Measurements from ENCODE around the gene STX19. TPM values are rescaled to one million over a fixed set of nuclear protein-coding genes. Genes with fewer than 3 reads are reported as not detected.

STX19 gene
- total and polyA plus RNA-seq, 2 of the 13 experiments (the other 11 are each of a cell fraction or from before 2014, with no cell fraction given): not detected

DNA sequence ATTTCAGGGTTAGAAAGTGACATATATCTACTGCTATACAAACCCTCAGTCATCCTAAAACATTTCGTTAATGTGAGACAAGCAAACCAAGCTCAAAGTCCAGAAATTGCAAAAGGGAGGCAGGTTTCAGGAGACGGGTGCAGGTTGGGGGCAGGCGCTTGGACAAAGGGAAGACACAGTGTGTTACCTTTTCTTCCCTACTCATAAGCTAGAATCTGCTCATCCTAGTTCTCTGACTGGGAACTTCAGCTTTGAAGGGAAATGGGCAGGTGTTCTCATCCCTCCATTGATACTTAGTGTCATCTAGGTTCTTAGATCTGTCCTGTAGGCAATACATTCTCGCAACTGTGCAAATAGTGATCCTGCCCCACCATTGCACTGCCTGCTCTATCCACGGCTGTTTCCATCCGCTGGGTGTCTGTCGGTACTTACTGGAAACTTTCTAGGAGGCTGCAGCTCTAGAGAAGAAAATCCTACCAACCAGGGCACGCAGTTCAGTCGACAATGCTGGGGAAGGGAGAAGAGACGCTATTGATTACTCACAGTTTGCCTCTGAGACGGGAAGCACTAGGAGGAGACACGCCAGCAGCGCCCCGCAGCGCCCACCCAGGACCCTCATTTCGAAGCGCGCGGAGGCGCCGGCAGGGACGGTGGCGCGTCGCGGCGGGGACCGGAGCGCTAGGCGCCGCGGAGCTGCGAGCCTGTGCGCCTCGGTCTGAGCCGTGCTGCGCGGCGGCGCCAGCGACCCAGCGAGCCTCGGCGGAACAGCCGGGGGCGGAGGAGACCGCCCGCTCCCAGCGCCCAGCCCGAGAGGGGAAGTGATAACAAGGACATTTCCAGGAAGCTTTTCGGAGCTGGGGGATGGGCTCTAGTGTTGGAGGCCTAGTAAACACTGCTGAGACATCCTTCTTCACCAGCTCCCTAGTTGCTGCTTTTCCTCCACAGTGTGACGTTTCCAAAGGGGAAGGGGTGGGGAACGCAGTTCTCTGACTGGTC, 55.0 kb downstream of the STX19 start, which contains the start of gene PROS1 (continued):
- TF ChIP-seq, protein P1, sequence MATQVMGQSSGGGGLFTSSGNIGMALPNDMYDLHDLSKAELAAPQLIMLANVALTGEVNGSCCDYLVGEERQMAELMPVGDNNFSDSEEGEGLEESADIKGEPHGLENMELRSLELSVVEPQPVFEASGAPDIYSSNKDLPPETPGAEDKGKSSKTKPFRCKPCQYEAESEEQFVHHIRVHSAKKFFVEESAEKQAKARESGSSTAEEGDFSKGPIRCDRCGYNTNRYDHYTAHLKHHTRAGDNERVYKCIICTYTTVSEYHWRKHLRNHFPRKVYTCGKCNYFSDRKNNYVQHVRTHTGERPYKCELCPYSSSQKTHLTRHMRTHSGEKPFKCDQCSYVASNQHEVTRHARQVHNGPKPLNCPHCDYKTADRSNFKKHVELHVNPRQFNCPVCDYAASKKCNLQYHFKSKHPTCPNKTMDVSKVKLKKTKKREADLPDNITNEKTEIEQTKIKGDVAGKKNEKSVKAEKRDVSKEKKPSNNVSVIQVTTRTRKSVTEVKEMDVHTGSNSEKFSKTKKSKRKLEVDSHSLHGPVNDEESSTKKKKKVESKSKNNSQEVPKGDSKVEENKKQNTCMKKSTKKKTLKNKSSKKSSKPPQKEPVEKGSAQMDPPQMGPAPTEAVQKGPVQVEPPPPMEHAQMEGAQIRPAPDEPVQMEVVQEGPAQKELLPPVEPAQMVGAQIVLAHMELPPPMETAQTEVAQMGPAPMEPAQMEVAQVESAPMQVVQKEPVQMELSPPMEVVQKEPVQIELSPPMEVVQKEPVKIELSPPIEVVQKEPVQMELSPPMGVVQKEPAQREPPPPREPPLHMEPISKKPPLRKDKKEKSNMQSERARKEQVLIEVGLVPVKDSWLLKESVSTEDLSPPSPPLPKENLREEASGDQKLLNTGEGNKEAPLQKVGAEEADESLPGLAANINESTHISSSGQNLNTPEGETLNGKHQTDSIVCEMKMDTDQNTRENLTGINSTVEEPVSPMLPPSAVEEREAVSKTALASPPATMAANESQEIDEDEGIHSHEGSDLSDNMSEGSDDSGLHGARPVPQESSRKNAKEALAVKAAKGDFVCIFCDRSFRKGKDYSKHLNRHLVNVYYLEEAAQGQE (IDR thresholded peaks at IDR 0.05; ENCODE audit: borderline replicate concordance in 1 of 2, low read depth in 1 of 2, low read length in 2 of 2): no peak
- TF ChIP-seq ZNF431 (CRISPR knock-in tag; IDR thresholded peaks at IDR 0.05; ENCODE audit: borderline replicate concordance, low read depth): 0 out of 2 replicates have a peak, but pooled peaks have one; percentile 35
- peak; percentile 72; the same call in 1 of the 2 replicates for TF ChIP-seq MEF2D (CRISPR knock-in tag; IDR thresholded peaks at IDR 0.05)
- TF ChIP-seq ZNF674 (CRISPR knock-in tag; IDR thresholded peaks at IDR 0.05; ENCODE audit: low read depth): 0 out of 2 replicates have a peak, but pooled peaks have one; percentile 62
- TF ChIP-seq, protein P2, sequence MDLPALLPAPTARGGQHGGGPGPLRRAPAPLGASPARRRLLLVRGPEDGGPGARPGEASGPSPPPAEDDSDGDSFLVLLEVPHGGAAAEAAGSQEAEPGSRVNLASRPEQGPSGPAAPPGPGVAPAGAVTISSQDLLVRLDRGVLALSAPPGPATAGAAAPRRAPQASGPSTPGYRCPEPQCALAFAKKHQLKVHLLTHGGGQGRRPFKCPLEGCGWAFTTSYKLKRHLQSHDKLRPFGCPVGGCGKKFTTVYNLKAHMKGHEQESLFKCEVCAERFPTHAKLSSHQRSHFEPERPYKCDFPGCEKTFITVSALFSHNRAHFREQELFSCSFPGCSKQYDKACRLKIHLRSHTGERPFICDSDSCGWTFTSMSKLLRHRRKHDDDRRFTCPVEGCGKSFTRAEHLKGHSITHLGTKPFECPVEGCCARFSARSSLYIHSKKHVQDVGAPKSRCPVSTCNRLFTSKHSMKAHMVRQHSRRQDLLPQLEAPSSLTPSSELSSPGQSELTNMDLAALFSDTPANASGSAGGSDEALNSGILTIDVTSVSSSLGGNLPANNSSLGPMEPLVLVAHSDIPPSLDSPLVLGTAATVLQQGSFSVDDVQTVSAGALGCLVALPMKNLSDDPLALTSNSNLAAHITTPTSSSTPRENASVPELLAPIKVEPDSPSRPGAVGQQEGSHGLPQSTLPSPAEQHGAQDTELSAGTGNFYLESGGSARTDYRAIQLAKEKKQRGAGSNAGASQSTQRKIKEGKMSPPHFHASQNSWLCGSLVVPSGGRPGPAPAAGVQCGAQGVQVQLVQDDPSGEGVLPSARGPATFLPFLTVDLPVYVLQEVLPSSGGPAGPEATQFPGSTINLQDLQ (CRISPR knock-in tag; IDR thresholded peaks at IDR 0.05): no peak
- no peak for TF ChIP-seq ZMAT3 (CRISPR knock-in tag; conservative IDR thresholded peaks at IDR 0.05)
- TF ChIP-seq KAT2B (IDR thresholded peaks at IDR 0.05; ENCODE audit: borderline replicate concordance, low read depth, low read length): no peak
- peak; percentile 31; the same call in 1 of the 2 replicates for TF ChIP-seq RAD21 (CRISPR knock-in tag; IDR thresholded peaks at IDR 0.05)
- TF ChIP-seq EHMT2 (IDR thresholded peaks at IDR 0.05; ENCODE audit: borderline replicate concordance, low read depth, low read length): no peak
- peak; percentile 71; the same call in 1 of the 2 replicates for TF ChIP-seq ZNF160 (CRISPR knock-in tag; IDR thresholded peaks at IDR 0.05)
- no peak for TF ChIP-seq SNRNP70 (IDR thresholded peaks at IDR 0.05; ENCODE audit: low read depth, low read length)
- no peak for TF ChIP-seq NFIB (CRISPR knock-in tag; IDR thresholded peaks at IDR 0.05; ENCODE audit: borderline replicate concordance)
- 0 out of 2 replicates have a peak, but pooled peaks have one; percentile 39 for TF ChIP-seq ZNF430 (CRISPR knock-in tag; IDR thresholded peaks at IDR 0.05)
- TF ChIP-seq ZNF234 (CRISPR knock-in tag; conservative IDR thresholded peaks at IDR 0.05): no peak
- TF ChIP-seq SP4 (CRISPR knock-in tag; IDR thresholded peaks at IDR 0.05): peak; percentile 58; the same call in 1 of the 2 replicates
- no peak for TF ChIP-seq TSC22D2 (CRISPR knock-in tag; IDR thresholded peaks at IDR 0.05; ENCODE audit: borderline replicate concordance)
- 0 out of 2 replicates have a peak, but pooled peaks have one; percentile 52 for TF ChIP-seq PITX1 (CRISPR knock-in tag; IDR thresholded peaks at IDR 0.05)
- TF ChIP-seq ZNF44 (CRISPR knock-in tag; IDR thresholded peaks at IDR 0.05): 0 out of 2 replicates have a peak, but pooled peaks have one; percentile 47
- peak; percentile 48; the same call in 1 of the 2 replicates for TF ChIP-seq ZNF841 (CRISPR knock-in tag; IDR thresholded peaks at IDR 0.05; ENCODE audit: borderline replicate concordance)
- TF ChIP-seq PAX8 (CRISPR knock-in tag; IDR thresholded peaks at IDR 0.05; ENCODE audit: borderline replicate concordance): no peak
